Right atrium auricular region (tissue), 2 donors: ENCODE measurements around the gene BRIP1. TPM values are rescaled to one million over a fixed set of nuclear protein-coding genes. Genes with fewer than 3 reads are reported as not detected.

Experiments
- DNase-seq: peaks from one replicate; pipeline ENCODE4 v3.0.0-alpha.2; 2019; ENCODE audit warnings: low spot score
- H3K27ac ChIP-seq, 2 donors: fragments of 200-600 bp; sonication (generic); 1 replicate in 1 of 2; 2 replicates in 1 of 2; pipeline ENCODE4 v1.5.1; 2016 to 2019
- H3K27me3 ChIP-seq, 2 donors: fragments of 200-600 bp; sonication (generic); one replicate each; pipeline versions ENCODE4 v1.5.1 to v1.6.0; 2017 to 2019
- H3K36me3 ChIP-seq: fragments of 200-600 bp; sonication (generic); one replicate; pipeline ENCODE4 v1.5.1; 2016
- H3K4me1 ChIP-seq, 2 donors: fragments of 200-600 bp; sonication (generic); one replicate each; pipeline versions ENCODE4 v1.5.1 to v1.6.0; 2017 to 2019
- H3K4me3 ChIP-seq, 2 donors: fragments of 200-600 bp; sonication (generic); 1 replicate in 1 of 2; 2 replicates in 1 of 2; pipeline ENCODE4 v1.5.1; 2017 to 2019; ENCODE audit warnings: mild to moderate bottlenecking in 1 of 2, moderate library complexity in 1 of 2
- H3K9me3 ChIP-seq, 2 donors: fragments of 200-600 bp; sonication (generic); one replicate each; pipeline ENCODE4 v1.5.1; 2019
- CTCF ChIP-seq, 2 donors: fragments of 200-600 bp; sonication (generic); IDR thresholded peaks; one replicate each; pipeline ENCODE4 v1.5.1; 2019; ENCODE audit warnings: antibody characterized with exemption in 2 of 2
- total RNA-seq, 2 donors: library from RNA; depleted of rRNA; stranded (reverse); fragments of >200 nt; gene quantifications; one replicate each; pipeline ENCODE4 v1.1.0, GENCODE V29; 2016

Gene BRIP1
- total RNA-seq, 2 donors from 2014 or later, result not detected

GRCh38 chr17:61631800-61632199 lies 231.5 kb downstream of the BRIP1 start:
- TF ChIP-seq CTCF (IDR thresholded peaks at IDR 0.05), result no peak
- Histone ChIP-seq H3K9me3 (peaks cover 7 to 12% of the 10 kb centered on the region in 2 donors), H3K36me3 (no peaks in the 10 kb centered on the region), H3K4me1 (no peaks in the 10 kb centered on the region), H3K27me3 (no peaks in the 10 kb centered on the region), H3K4me3 (no peak overlapping the region), H3K27ac (no peak overlapping the region)
- DNase-seq, result no peak

Other genes starting within 250 kb of the BRIP1 start
- 1 to 10 TPM; 7.6 to 8.2 TPM for gene INTS2, start 64.5 kb upstream of the BRIP1 start, total RNA-seq
- 10 to 100 TPM; 33.2 to 42.4 TPM for gene MED13, start 201.8 kb upstream of the BRIP1 start, total RNA-seq